Endothelial cell of umbilical vein (primary cell): Measurements from ENCODE around the gene SLC39A12. TPM values are rescaled to one million over a fixed set of nuclear protein-coding genes. Genes with fewer than 3 reads are reported as not detected.
"Not testable (repeated sequence)": the region's sequence is repeated elsewhere in the genome, so short reads cannot be mapped to it uniquely, and the experiment has no call there.

Experiments
- BruUV-seq: library from RNA; stranded (reverse); fragments of 400-500 nt; replicated peaks from 2 replicates; lab custom pipeline; 2021; lab: Mats Ljungman, UMichigan
- CTCF ChIA-PET: fragments of 300-600, 350-600 bp; sonication (Branson Sonifier 250); formaldehyde crosslinking; loops from one replicate; lab custom pipeline; 2021; ENCODE audit warnings: antibody characterized with exemption, inconsistent platforms; lab: Charles Lee
- POLR2A ChIA-PET: fragments of 300-600, 350-600 bp; sonication (Branson Sonifier 250); formaldehyde crosslinking; loops from one replicate; lab custom pipeline; 2021; ENCODE audit warnings: antibody characterized with exemption, inconsistent platforms; lab: Charles Lee
- DNase-seq: peaks from one replicate; pipeline ENCODE4 v3.0.0-alpha.2; 2011; ENCODE audit warnings: low read depth, low spot score
- FAIRE-seq: peaks from 2 replicates; lab custom pipeline; 2011; peaks lifted over from hg19 to GRCh38; lab: Jason Lieb, UNC
- H2AFZ ChIP-seq: 2 replicates; pipeline ENCODE4 v1.6.0; 2012; ENCODE audit warnings: low read depth, low read length, control low read depth, inconsistent platforms
- H3K27ac ChIP-seq: 2 replicates; pipeline ENCODE4 v1.5.1; 2011; ENCODE audit warnings: low read depth, mild to moderate bottlenecking, control low read depth, low read length, moderate library complexity; ENCODE audit not compliant: insufficient read depth
- H3K27me3 ChIP-seq, 2 experiments: 2 replicates each; pipeline versions ENCODE4 v1.6.0 to v1.6.1; 2011; ENCODE audit warnings: low read length in 2 of 2, mixed read lengths in 1 of 2; ENCODE audit not compliant: control insufficient read depth in 2 of 2, insufficient read depth in 2 of 2
- H3K36me3 ChIP-seq, 2 experiments: 2 replicates in 1 of 2; 3 replicates in 1 of 2; pipeline ENCODE4 v1.5.1; 2011; ENCODE audit warnings: low read length in 2 of 2, mild to moderate bottlenecking in 1 of 2, moderate library complexity in 1 of 2; ENCODE audit not compliant: control insufficient read depth in 2 of 2, insufficient read depth in 2 of 2; ENCODE audit errors: extremely low read depth in 1 of 2
- H3K4me1 ChIP-seq: 3 replicates; pipeline ENCODE4 v1.5.1; 2011; ENCODE audit warnings: mild to moderate bottlenecking, low read length; ENCODE audit not compliant: control insufficient read depth, insufficient read depth; ENCODE audit errors: extremely low read depth
- H3K4me2 ChIP-seq: 2 replicates; pipeline ENCODE4 v1.6.1; 2011; ENCODE audit warnings: low read length, control low read depth, mixed read lengths; ENCODE audit not compliant: insufficient read depth
- H3K4me3 ChIP-seq, 3 experiments: fragments of 200-600 bp in 1 of 3; sonication (generic), shearing (Covaris generic) in 1 of 3; replicated peaks in 1 of 3; 2 replicates each; pipeline ENCODE4 v1.5.1; 2011 to 2016; ENCODE audit warnings: control low read depth in 3 of 3, low read length in 3 of 3, mild to moderate bottlenecking in 2 of 3, inconsistent platforms in 1 of 3, low read depth in 1 of 3, moderate library complexity in 1 of 3; ENCODE audit not compliant: insufficient read depth in 1 of 3
- H3K79me2 ChIP-seq: 2 replicates; pipeline ENCODE4 v1.6.0; 2012; ENCODE audit warnings: low read length, inconsistent platforms; ENCODE audit not compliant: control insufficient read depth, insufficient read depth
- H3K9ac ChIP-seq: replicated peaks from 2 replicates; pipeline ENCODE3; 2011; ENCODE audit warnings: low read length, control low read depth; ENCODE audit not compliant: insufficient read depth; ENCODE audit errors: extremely low read depth
- H3K9me1 ChIP-seq: replicated peaks from 3 replicates; pipeline ENCODE4 v1.6.0; 2011; ENCODE audit warnings: mild to moderate bottlenecking, low read length; ENCODE audit not compliant: control insufficient read depth, insufficient read depth; ENCODE audit errors: extremely low read depth
- H3K9me3 ChIP-seq: replicated peaks from 2 replicates; pipeline ENCODE4 v1.5.1; 2012; ENCODE audit warnings: low read length, inconsistent platforms; ENCODE audit not compliant: control insufficient read depth, insufficient read depth
- H4K20me1 ChIP-seq: replicated peaks from 2 replicates; pipeline ENCODE3; 2011; ENCODE audit warnings: mild to moderate bottlenecking, low read length; ENCODE audit not compliant: control insufficient read depth, insufficient read depth; ENCODE audit errors: extremely low read depth
- EZH2 ChIP-seq: IDR thresholded peaks from 2 replicates; pipeline ENCODE4 v1.6.1; 2012; ENCODE audit warnings: borderline replicate concordance, low read depth, mild to moderate bottlenecking, moderate library complexity, low read length, inconsistent platforms; ENCODE audit not compliant: severe bottlenecking
- dilution Hi-C: fragments of 300-500 bp; cut with MboI; formaldehyde crosslinking; loops from one replicate; pipeline ENCODE4 v1.15.0; 2019; ENCODE audit warnings: low sequenced_read_pairs; ENCODE audit not compliant: extremely low pct_ligation_motif_present
- intact Hi-C: fragments of 100-400 bp; cut with micrococcal nuclease; formaldehyde crosslinking; loops from one replicate; pipeline ENCODE4 v1.10.0; 2022
- polyA plus RNA-seq, 4 experiments: library from polyadenylated mRNA; depleted of rRNA in 3 of 4; stranded (reverse) in 3 of 4; unstranded in 1 of 4; fragments of >200 nt; gene quantifications; 2 replicates each; pipeline versions ENCODE4 v1.2.1 to v1.2.3, GENCODE V29; 2011 to 2012; ENCODE audit warnings: missing spikeins in 1 of 4
- total RNA-seq: library from RNA; stranded (reverse); gene quantifications from 2 replicates; pipeline ENCODE4 v1.2.3, GENCODE V29; 2021

Gene SLC39A12
- total and polyA plus RNA-seq, 2 donors (not counting 3 experiments of a cell fraction or from before 2014, with no cell fraction given): not detected

DNA sequence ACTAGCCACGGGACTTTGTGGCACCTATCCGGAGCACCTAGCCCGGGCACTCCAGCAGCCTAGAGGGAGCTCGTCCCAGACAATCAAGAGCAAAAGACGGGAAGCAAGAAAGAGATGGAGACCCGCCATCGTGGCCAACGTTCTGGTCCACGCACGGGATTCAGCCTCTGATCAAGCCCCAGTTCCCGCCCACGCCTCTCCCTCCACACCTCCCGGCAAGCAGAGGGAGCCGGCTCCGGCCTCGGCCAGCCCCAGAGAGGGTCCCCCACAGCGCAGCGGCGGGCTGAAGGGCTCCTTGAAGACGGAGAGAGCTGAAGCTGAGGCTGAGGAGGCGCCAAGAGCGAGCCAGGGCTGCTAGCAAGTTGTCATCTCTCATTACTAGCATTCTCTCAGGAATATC lies 992 bp upstream of the SLC39A12 start:
- no peaks in the 10 kb centered on the region for H3K36me3 ChIP-seq
- CTCF ChIA-PET: no interaction called here
- H3K9me3 ChIP-seq: no peaks in the 10 kb centered on the region
- no peak overlapping the region for H3K27ac ChIP-seq
- dilution Hi-C loops: no loop called here
- H3K4me1 ChIP-seq: no peaks in the 10 kb centered on the region
- H3K4me2 ChIP-seq: no peak overlapping the region
- H3K9me1 ChIP-seq: no peaks in the 10 kb centered on the region
- no peaks in the 10 kb centered on the region for H3K27me3 ChIP-seq
- intact Hi-C loops: no loop called here
- DNase-seq (no peak), FAIRE-seq (no peak)
- no peak overlapping the region for H3K4me3 ChIP-seq
- no peak for TF ChIP-seq EZH2
- H4K20me1 ChIP-seq: no peaks in the 10 kb centered on the region
- no peak overlapping the region for H2AFZ ChIP-seq
- no peaks in the 10 kb centered on the region for H3K79me2 ChIP-seq
- POLR2A ChIA-PET: no interaction called here
- H3K9ac ChIP-seq: no peak overlapping the region
- no TSS peak for BruUV-seq

DNA sequence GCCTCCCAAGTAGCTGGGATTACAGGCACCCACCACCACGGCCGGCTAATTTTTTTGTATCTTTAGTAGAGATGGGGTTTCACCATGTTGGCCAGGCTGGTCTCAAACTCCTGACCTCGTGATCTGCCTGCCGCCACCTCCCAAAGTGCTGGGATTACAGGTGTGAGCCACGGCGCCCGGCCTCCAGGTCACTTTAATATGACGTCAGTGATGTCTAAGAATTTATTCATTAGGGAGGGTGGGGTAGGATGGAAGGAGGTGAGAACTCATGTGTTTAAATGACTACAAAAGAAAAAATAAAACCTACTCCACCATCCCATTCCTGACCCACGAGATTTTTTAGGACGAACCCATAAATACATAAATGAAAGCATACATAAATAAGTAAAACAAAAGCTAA lies 2.7 kb downstream of the SLC39A12 start:
- H3K9me1 ChIP-seq, H3K36me3 ChIP-seq, H3K9ac ChIP-seq, H3K9me3 ChIP-seq, H3K4me3 ChIP-seq, POLR2A ChIA-PET, FAIRE-seq, H2AFZ ChIP-seq, DNase-seq, H4K20me1 ChIP-seq, H3K4me1 ChIP-seq, CTCF ChIA-PET, H3K27ac ChIP-seq, intact Hi-C loops, H3K27me3 ChIP-seq, dilution Hi-C loops, BruUV-seq, H3K4me2 ChIP-seq, H3K79me2 ChIP-seq: not testable (repeated sequence)
